Ovary (tissue), 9 donors: ENCODE measurements around the gene MCM5. TPM values are rescaled to one million over a fixed set of nuclear protein-coding genes. Genes with fewer than 3 reads are reported as not detected.
"Not testable (repeated sequence)": the region's sequence is repeated elsewhere in the genome, so short reads cannot be mapped to it uniquely, and the experiment has no call there.

ENCODE experiments used
- DNase-seq, 5 donors: peaks; one replicate each; pipeline ENCODE4 v3.0.0-alpha.2; 2019 to 2020
- H3K27ac ChIP-seq, 2 donors: fragments of 200-600 bp; one replicate each; pipeline versions ENCODE4 v1.5.1 to v1.8.0; 2019 to 2022
- H3K27me3 ChIP-seq: fragments of 200-600 bp; one replicate; pipeline ENCODE4 v1.8.0; 2022
- H3K36me3 ChIP-seq: fragments of 200-600 bp; sonication (generic); one replicate; pipeline ENCODE4 v1.5.1; 2019
- H3K4me1 ChIP-seq: one replicate; pipeline ENCODE4 v1.8.1; 2013; ENCODE audit warnings: mild to moderate bottlenecking, moderate library complexity; ENCODE audit not compliant: insufficient read depth
- H3K4me3 ChIP-seq: fragments of 200-600 bp; sonication (generic); one replicate; pipeline ENCODE4 v1.5.1; 2017
- H3K9me3 ChIP-seq, 2 donors: fragments of 200-600 bp in 1 of 2; sonication (generic) in 1 of 2; one replicate each; pipeline versions ENCODE4 v1.5.1 to v1.8.1; 2013 to 2019; ENCODE audit warnings: mild to moderate bottlenecking in 1 of 2, moderate library complexity in 1 of 2
- CTCF ChIP-seq, 3 donors: fragments of 450-650 bp in 2 of 3; fragments of 200-600 bp in 1 of 3; IDR thresholded peaks; one replicate each; pipeline versions ENCODE4 v1.5.1 to v1.8.0; 2016 to 2022; ENCODE audit warnings: antibody characterized with exemption in 3 of 3, mild to moderate bottlenecking in 1 of 3
- EP300 ChIP-seq: sonication (generic); formaldehyde crosslinking; IDR thresholded peaks from one replicate; pipeline ENCODE4 v1.6.1; 2017; ENCODE audit warnings: antibody characterized with exemption
- POLR2A ChIP-seq: fragments of 450-650 bp; IDR thresholded peaks from one replicate; pipeline ENCODE4 v1.6.1; 2017; ENCODE audit warnings: antibody characterized with exemption, mild to moderate bottlenecking, moderate library complexity
- WGBS, 3 donors: extraction: QIAGEN DNeasy Blood & Tissue Kit in 1 of 3; methylation state at CpG; one replicate each; pipeline versions ENCODE4 v1.1.5 to v1.1.7; 2013 to 2017; 5-methylcytosine and 5-hydroxymethylcytosine counted together
- intact Hi-C, 4 donors: fragments of 100-400 bp; cut with DNase I; formaldehyde crosslinking; loops; one replicate each; pipeline versions ENCODE4 v1.11.0 to v1.15.1; 2022 to 2023
- polyA plus RNA-seq, 2 donors: library from polyadenylated mRNA; stranded (reverse); fragments of 200-250 nt in 1 of 2; fragments of 350-450 nt in 1 of 2; fragmentation: Illumina TruSeq in 1 of 2; extraction: RNeasy Lipid Tissue Mini Kit (QIAGEN cat#74804) in 1 of 2; gene quantifications; one replicate each; pipeline ENCODE4 v1.2.3, GENCODE V29; 2013 to 2014
- total RNA-seq, 7 donors: library from RNA; depleted of rRNA in 2 of 7; stranded (reverse); fragments of >200 nt in 2 of 7; fragmentation: NEBNext Ultra II Directional in 3 of 7; extraction: Animal tissue kit (Norgen Biotek cat#: 25700) in 3 of 7; gene quantifications; one replicate each; pipeline versions ENCODE4 v1.1.0 to v1.2.4, GENCODE V29; 2016 to 2023
- donor health status: DM: no; HTN: no; CAD: no; lungs with moderate emphysema.
- donor health status: DM: no; HTN: no; CAD: no.
- donor health status: Bipolar disorder and iron deficiency.
- donor health status: DM: yes; HTN: yes; CAD: no.
- donor health status: DM: no; HTN: no; CAD: no.
- donor health status: DM: yes; HTN: yes; CAD: no.

MCM5 gene
- total and polyA plus RNA-seq, 9 donors: 6.6 to 42.5 (median 39.1) TPM

- TF ChIP-seq CTCF (IDR thresholded peaks at IDR 0.05): no peak
- TF ChIP-seq EP300: no peak
- no peak for TF ChIP-seq POLR2A
- WGBS, 3 donors: 75 to 88% (median 82%) methylated on average over 9 of the region's 9 CpGs
- Histone ChIP-seq H3K9me3 (no peaks in the 10 kb centered on the region), H3K4me1 (no peaks in the 10 kb centered on the region), H3K27me3 (no peaks in the 10 kb centered on the region), H3K4me3 (no peak overlapping the region), H3K27ac (no peak overlapping the region), H3K36me3 (no peaks in the 10 kb centered on the region)
- intact Hi-C loops: loop anchor here in 1 of 4 donors (5.0 kb wide), 1 partner anchor 51 kb away; no protein-coding TSS in a partner anchor
- no peak for DNase-seq
These were observed 58.0 kb downstream of the MCM5 start for GRCh38 chr22:35457729-35458546.

- no peaks in the 10 kb centered on the region for H3K27me3 ChIP-seq
- WGBS, 3 donors: 76 to 92% (median 80%) methylated on average over 18 of the region's 18 CpGs
- intact Hi-C loops: loop anchor here in 1 of 4 donors (5.0 kb wide), 1 partner anchor 51 kb away; no protein-coding TSS in a partner anchor
These were observed 58.8 kb downstream of the MCM5 start for GRCh38 chr22:35458547-35459422.

GRCh38 chr22:35459423-35459894, 59.5 kb downstream of the MCM5 start:
- Histone ChIP-seq H3K27me3 (no peaks in the 10 kb centered on the region), H3K4me3 (no peak overlapping the region), H3K4me1 (no peaks in the 10 kb centered on the region), H3K9me3 (no peaks in the 10 kb centered on the region), H3K36me3 (no peaks in the 10 kb centered on the region), H3K27ac (no peak overlapping the region)
- 87 to 91% (median 90%) methylated on average over 14 of the region's 14 CpGs for WGBS, 3 donors
- intact Hi-C loops: loop anchor here in 1 of 4 donors (5.0 kb wide), 1 partner anchor 52 kb away; no protein-coding TSS in a partner anchor
- no peak for DNase-seq
- TF ChIP-seq EP300 (no peak), POLR2A (no peak), CTCF (IDR thresholded peaks at IDR 0.05) (no peak)

More at GRCh38 chr22:35458547-35459422, 58.8 kb downstream of the MCM5 start:
- Histone ChIP-seq H3K36me3 (no peaks in the 10 kb centered on the region), H3K4me3 (no peak overlapping the region), H3K27ac (no peak overlapping the region), H3K9me3 (no peaks in the 10 kb centered on the region), H3K4me1 (no peaks in the 10 kb centered on the region)
- DNase-seq: no peak
- TF ChIP-seq CTCF (IDR thresholded peaks at IDR 0.05) (no peak), EP300 (no peak), POLR2A (no peak)

- H3K36me3 ChIP-seq, DNase-seq, H3K9me3 ChIP-seq, H3K27me3 ChIP-seq, H3K27ac ChIP-seq, H3K4me3 ChIP-seq, H3K4me1 ChIP-seq: not testable (repeated sequence)
- 89 to 93% (median 91%) methylated on average over 10 of the region's 10 CpGs for WGBS, 3 donors
- intact Hi-C loops: loop anchor here in 1 of 4 donors (5.0 kb wide), 1 partner anchor 53 kb away; no protein-coding TSS in a partner anchor
These were observed 60.0 kb downstream of the MCM5 start for GRCh38 chr22:35459976-35460375.
